HFFc6 (cell line): ENCODE data around the gene TFB2M. TPM values are rescaled to one million over a fixed set of nuclear protein-coding genes. Genes with fewer than 3 reads are reported as not detected.

Source experiments
- DNase-seq: peaks from one replicate; pipeline ENCODE4 v3.0.0-alpha.2; 2018
- H3K27ac Mint-ChIP-seq: 2 replicates; pipeline ENCODE4 v1.8.0; 2020; ENCODE audit warnings: mild to moderate bottlenecking, mixed read lengths
- H3K27me3 Mint-ChIP-seq: 2 replicates; pipeline ENCODE4 v1.8.0; 2021; ENCODE audit warnings: mild to moderate bottlenecking, moderate library complexity, mixed read lengths; ENCODE audit not compliant: insufficient read depth
- H3K36me3 Mint-ChIP-seq: 2 replicates; pipeline ENCODE4 v1.8.0; 2021; ENCODE audit warnings: low read depth, mixed read lengths
- H3K4me1 Mint-ChIP-seq: 2 replicates; pipeline ENCODE4 v1.8.0; 2020; ENCODE audit warnings: low read depth, mixed read lengths
- H3K4me3 Mint-ChIP-seq: 2 replicates; pipeline ENCODE4 v1.8.0; 2020; ENCODE audit warnings: mild to moderate bottlenecking, moderate library complexity, mixed read lengths
- H3K9me3 Mint-ChIP-seq: 2 replicates; pipeline ENCODE4 v1.8.0; 2020; ENCODE audit warnings: mild to moderate bottlenecking, mixed read lengths
- total RNA-seq, 6 experiments: library from RNA; stranded (reverse); fragmentation: NEBNext Ultra II Directional; extraction: Animal tissue kit (Norgen Biotek cat#: 25700); gene quantifications; 2 replicates in 1 of 6; 3 replicates in 5 of 6; pipeline ENCODE4 v1.2.3, GENCODE V29; 2021
- TF ChIP-seq, protein P1 (sequence below): fragments of 200-600 bp; sonication (generic); IDR thresholded peaks from 2 replicates; pipeline ENCODE4 v1.5.0; 2021; ENCODE audit warnings: antibody characterized with exemption, mild to moderate bottlenecking

TFB2M gene
- total RNA-seq, 6 experiments from 2014 or later: 21.2 to 25.0 (median 23.0) TPM

DNA sequence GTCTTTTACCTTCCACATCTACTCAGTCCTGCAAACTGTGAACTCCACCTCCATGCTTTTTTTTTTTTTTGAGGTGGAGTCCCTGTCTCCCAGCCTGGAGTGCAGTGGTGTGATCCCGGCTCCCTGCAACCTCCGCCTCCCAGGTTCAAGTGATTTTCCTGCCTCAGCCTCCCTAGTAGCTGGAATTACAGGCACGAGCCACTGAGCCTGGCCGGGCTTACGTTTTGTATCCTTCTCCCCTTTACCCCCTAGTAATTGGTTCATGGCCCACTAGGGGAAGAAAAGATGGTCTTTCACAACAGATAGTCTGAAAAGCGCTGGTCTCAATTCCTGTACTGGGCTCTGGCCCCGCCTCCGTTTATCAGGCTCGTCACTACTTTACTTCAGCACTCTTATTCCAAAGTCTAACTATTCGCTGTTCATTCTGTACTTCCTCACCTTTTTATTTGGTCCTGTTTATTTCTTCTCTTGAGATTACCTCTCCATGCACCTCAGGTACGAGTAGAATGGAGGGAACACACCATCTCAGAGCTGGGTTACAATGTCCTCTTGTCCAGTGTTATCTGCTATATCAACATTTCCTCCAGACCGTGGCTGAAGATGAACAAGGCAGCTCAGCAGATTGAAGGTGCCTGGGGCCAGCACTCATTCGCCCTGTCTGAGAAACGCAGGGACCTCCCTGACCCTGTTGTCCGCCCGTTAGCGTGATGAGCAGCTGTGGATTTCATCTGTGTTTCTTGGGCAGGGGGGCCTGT, 16.4 kb upstream of the TFB2M start:
- H3K27me3 Mint-ChIP-seq: no peaks in the 10 kb centered on the region; the same call in 1 of the 2 replicates
- TF ChIP-seq, protein P1, sequence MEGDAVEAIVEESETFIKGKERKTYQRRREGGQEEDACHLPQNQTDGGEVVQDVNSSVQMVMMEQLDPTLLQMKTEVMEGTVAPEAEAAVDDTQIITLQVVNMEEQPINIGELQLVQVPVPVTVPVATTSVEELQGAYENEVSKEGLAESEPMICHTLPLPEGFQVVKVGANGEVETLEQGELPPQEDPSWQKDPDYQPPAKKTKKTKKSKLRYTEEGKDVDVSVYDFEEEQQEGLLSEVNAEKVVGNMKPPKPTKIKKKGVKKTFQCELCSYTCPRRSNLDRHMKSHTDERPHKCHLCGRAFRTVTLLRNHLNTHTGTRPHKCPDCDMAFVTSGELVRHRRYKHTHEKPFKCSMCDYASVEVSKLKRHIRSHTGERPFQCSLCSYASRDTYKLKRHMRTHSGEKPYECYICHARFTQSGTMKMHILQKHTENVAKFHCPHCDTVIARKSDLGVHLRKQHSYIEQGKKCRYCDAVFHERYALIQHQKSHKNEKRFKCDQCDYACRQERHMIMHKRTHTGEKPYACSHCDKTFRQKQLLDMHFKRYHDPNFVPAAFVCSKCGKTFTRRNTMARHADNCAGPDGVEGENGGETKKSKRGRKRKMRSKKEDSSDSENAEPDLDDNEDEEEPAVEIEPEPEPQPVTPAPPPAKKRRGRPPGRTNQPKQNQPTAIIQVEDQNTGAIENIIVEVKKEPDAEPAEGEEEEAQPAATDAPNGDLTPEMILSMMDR: no peak
- peaks cover 87% of the 10 kb centered on the region for H3K4me1 Mint-ChIP-seq
- H3K4me3 Mint-ChIP-seq: no peak overlapping the region
- no peak for DNase-seq
- H3K9me3 Mint-ChIP-seq: no peaks in the 10 kb centered on the region
- peaks cover 54% of the 10 kb centered on the region for H3K36me3 Mint-ChIP-seq
- H3K27ac Mint-ChIP-seq: 0 out of 2 replicates have a peak overlapping the region, but pooled peaks have one; percentile 27

- TF ChIP-seq, protein P1: no peak
- no peaks in the 10 kb centered on the region; the same call in 1 of the 2 replicates for H3K27me3 Mint-ChIP-seq
- H3K4me1 Mint-ChIP-seq: peaks cover 86% of the 10 kb centered on the region
- no peak overlapping the region for H3K4me3 Mint-ChIP-seq
- peaks cover 61% of the 10 kb centered on the region for H3K36me3 Mint-ChIP-seq
- no peaks in the 10 kb centered on the region for H3K9me3 Mint-ChIP-seq
- H3K27ac Mint-ChIP-seq: no peak overlapping the region
- no peak for DNase-seq
Observed at GRCh38 chr1:246580497-246581370, 14.7 kb upstream of the TFB2M start.

- Mint-ChIP-seq H3K27ac (peak overlapping the region; percentile 37; the same call in 1 of the 2 replicates), H3K4me1 (peaks cover 82% of the 10 kb centered on the region), H3K4me3 (no peak overlapping the region), H3K9me3 (no peaks in the 10 kb centered on the region), H3K36me3 (peaks cover 64% of the 10 kb centered on the region), H3K27me3 (no peaks in the 10 kb centered on the region; the same call in 1 of the 2 replicates)
- no peak for DNase-seq
- TF ChIP-seq, protein P1: no peak
Observed at GRCh38 chr1:246579818-246580217, 13.8 kb upstream of the TFB2M start.

DNA sequence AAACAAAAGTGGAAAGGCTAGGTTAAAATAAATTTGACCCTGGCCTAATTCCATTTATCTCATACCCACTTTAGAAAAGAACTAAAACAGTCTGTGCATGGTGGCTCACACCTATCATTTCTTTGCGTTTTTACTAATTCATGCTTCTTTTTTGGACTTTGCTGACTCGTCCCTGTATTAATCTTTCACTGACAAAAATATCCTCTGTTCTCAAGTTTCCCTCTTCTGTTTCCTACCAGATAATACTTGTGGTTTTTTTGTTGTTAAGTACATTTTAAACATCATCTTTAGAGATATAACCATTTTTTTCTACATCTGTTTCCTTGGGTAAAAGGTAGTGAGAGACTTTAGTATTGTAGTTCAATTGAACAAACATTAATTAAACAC, 11.7 kb upstream of the TFB2M start:
- Mint-ChIP-seq H3K4me3 (peak overlapping the region; percentile 56), H3K4me1 (peaks cover 69% of the 10 kb centered on the region), H3K27me3 (no peaks in the 10 kb centered on the region; the same call in 1 of the 2 replicates), H3K27ac (peak overlapping the region; percentile 62), H3K9me3 (no peaks in the 10 kb centered on the region), H3K36me3 (peaks cover 43% of the 10 kb centered on the region)
- DNase-seq: no peak
- TF ChIP-seq, protein P1: no peak

DNA sequence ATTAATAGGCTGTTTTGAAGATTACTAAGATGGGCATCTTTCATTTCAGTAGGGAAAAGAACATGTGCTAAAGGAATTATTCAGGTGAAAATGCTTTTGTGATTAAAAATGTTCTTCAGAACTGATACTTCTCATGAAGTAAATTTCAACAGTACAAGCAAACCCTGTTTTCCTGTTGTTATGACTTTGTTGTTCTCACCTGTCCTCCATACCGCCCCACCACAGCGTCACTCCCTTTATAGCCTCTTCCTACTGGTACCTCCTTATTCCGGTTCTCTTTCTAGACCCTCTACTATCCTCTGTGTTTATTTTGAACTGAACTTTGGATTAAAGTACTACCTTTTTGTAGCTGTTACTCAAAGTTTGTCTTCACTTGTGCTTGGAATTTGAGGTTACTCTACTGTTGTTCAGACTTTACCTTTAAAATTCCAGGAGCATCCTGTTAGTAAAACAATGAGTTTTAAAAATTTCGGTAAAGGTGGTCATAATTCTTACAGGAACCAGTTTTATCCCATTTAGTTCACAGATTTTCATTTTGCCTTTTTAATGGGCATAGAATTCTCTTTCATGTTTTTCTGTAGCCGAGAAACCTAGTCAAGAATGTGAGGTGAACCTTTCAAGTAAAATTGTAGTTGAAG, 11.1 kb upstream of the TFB2M start:
- Mint-ChIP-seq H3K4me3 (peak overlapping the region; percentile 32; the same call in 1 of the 2 replicates), H3K27ac (peak overlapping the region; percentile 62), H3K27me3 (no peaks in the 10 kb centered on the region; the same call in 1 of the 2 replicates), H3K36me3 (peaks cover 38% of the 10 kb centered on the region), H3K4me1 (peaks cover 64% of the 10 kb centered on the region), H3K9me3 (no peaks in the 10 kb centered on the region)
- TF ChIP-seq, protein P1: no peak
- DNase-seq: no peak
